Left ventricle myocardium inferior (tissue), 1 donor: ENCODE measurements around the gene STK16. TPM values are rescaled to one million over a fixed set of nuclear protein-coding genes. Genes with fewer than 3 reads are reported as not detected.

ENCODE experiments used
- DNase-seq: peaks from one replicate; pipeline ENCODE4 v3.0.0-alpha.2; 2020
- H3K27ac ChIP-seq: fragments of 200-600 bp; replicated peaks from 2 replicates; pipeline ENCODE4 v1.8.0; 2021
- H3K27me3 ChIP-seq: fragments of 200-600 bp; 2 replicates; pipeline ENCODE4 v1.8.0; 2021; ENCODE audit warnings: low read depth
- H3K36me3 ChIP-seq: fragments of 200-600 bp; 2 replicates; pipeline ENCODE4 v1.8.0; 2021
- H3K4me1 ChIP-seq: fragments of 200-600 bp; 2 replicates; pipeline ENCODE4 v1.8.0; 2021
- H3K4me3 ChIP-seq: fragments of 200-600 bp; 2 replicates; pipeline ENCODE4 v1.8.0; 2021; ENCODE audit warnings: mild to moderate bottlenecking, moderate library complexity
- H3K9me3 ChIP-seq: fragments of 200-600 bp; replicated peaks from 2 replicates; pipeline ENCODE4 v1.8.0; 2021
- CTCF ChIP-seq: fragments of 200-600 bp; IDR thresholded peaks from 2 replicates; pipeline ENCODE4 v1.8.0; 2021; ENCODE audit warnings: antibody characterized with exemption, mild to moderate bottlenecking, borderline replicate concordance
- intact Hi-C: fragments of 100-400 bp; cut with micrococcal nuclease; formaldehyde crosslinking; loops from one replicate; pipeline ENCODE4 v1.11.0; 2022
- total RNA-seq: library from RNA; stranded (reverse); fragmentation: NEBNext Ultra II Directional; extraction: Animal tissue kit (Norgen Biotek cat#: 25700); gene quantifications from one replicate; pipeline ENCODE4 v1.2.1, GENCODE V29; 2021
- donor health status: DM: no; HTN: yes; CAD: no; lungs with severe emphysema.

The STK16 gene
- total RNA-seq, 1 donor from 2014 or later = 19.2 TPM

GRCh38 chr2:219250049-219250781 lies 4.9 kb downstream of the STK16 start:
- no peak for DNase-seq
- intact Hi-C loops = no loop called here
- Histone ChIP-seq H3K4me1 (peaks cover 94% of the 10 kb centered on the region), H3K27ac (peak overlapping the region; percentile 83), H3K4me3 (peak overlapping the region; percentile 28), H3K36me3 (peaks cover 37% of the 10 kb centered on the region), H3K27me3 (no peaks in the 10 kb centered on the region), H3K9me3 (no peaks in the 10 kb centered on the region)
- TF ChIP-seq CTCF = no peak

DNA sequence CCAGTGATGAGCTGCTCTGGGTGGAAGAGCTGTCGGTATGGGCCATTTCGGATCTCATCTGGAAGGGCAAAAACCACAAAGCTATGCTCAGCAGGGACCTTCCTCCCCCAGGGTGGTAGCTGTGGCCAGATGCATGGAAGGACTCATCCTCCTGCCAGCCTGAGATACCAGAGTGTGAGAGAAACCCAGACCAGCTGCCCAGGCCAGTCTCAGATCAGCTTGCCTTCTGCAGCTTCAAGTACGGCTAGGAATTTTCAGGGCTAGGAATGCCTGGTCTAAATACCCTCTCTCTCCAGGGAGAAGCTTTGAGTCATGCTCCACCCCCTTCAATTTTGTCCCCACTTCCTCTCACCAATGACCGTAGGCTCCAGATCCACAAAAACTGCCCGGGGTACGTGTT lies 6.4 kb downstream of the STK16 start:
- Histone ChIP-seq H3K36me3 (peaks cover 36% of the 10 kb centered on the region), H3K9me3 (no peaks in the 10 kb centered on the region), H3K4me1 (peaks cover 79% of the 10 kb centered on the region), H3K27me3 (peaks cover 10% of the 10 kb centered on the region), H3K27ac (peak overlapping the region; percentile 87), H3K4me3 (peak overlapping the region; percentile 85)
- intact Hi-C loops = no loop called here
- TF ChIP-seq CTCF = no peak
- no peak for DNase-seq

GRCh38 chr2:219252084-219252483 lies 6.8 kb downstream of the STK16 start:
- peaks cover 15% of the 10 kb centered on the region for H3K27me3 ChIP-seq
- H3K9me3 ChIP-seq = no peaks in the 10 kb centered on the region
- no peak for TF ChIP-seq CTCF
- peaks cover 33% of the 10 kb centered on the region for H3K36me3 ChIP-seq
- H3K27ac ChIP-seq = peak overlapping the region; percentile 87
- DNase-seq = no peak
- intact Hi-C loops = no loop called here
- H3K4me1 ChIP-seq = peaks cover 75% of the 10 kb centered on the region
- peak overlapping the region; percentile 85 for H3K4me3 ChIP-seq

DNA sequence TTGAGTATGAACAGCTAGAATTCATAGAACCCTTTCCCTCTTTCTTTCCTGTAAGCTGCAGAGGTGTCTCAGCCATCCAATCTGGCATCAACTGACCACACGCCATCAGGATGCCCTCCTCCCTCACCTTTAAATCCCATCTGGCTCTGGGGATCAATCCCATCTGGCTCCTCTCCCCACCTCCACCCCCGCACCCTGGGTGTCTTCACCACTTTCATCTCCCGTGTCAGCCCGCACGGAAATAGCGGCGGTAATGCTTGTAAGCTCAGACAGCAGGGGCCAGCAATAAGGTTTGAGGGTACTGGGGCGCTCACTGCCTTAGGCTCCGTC lies 7.3 kb downstream of the STK16 start:
- DNase-seq = no peak
- H3K36me3 ChIP-seq = peaks cover 28% of the 10 kb centered on the region
- H3K9me3 ChIP-seq = no peaks in the 10 kb centered on the region
- intact Hi-C loops = no loop called here
- H3K27ac ChIP-seq = peak overlapping the region; percentile 87
- H3K4me1 ChIP-seq = peaks cover 70% of the 10 kb centered on the region
- peak overlapping the region; percentile 85 for H3K4me3 ChIP-seq
- H3K27me3 ChIP-seq = peaks cover 19% of the 10 kb centered on the region
- TF ChIP-seq CTCF = no peak

- H3K4me1 ChIP-seq = peaks cover 67% of the 10 kb centered on the region
- TF ChIP-seq CTCF = no peak
- H3K27ac ChIP-seq = peak within 1 kb of the TSS; percentile 87
- peaks cover 22% of the 10 kb centered on the region for H3K36me3 ChIP-seq
- intact Hi-C loops = no loop called here
- no peaks in the 10 kb centered on the region for H3K9me3 ChIP-seq
- no peak for DNase-seq
- peak within 1 kb of the TSS; percentile 85 for H3K4me3 ChIP-seq
- H3K27me3 ChIP-seq = peaks cover 24% of the 10 kb centered on the region
Measured at GRCh38 chr2:219252900-219253752, 7.8 kb downstream of the STK16 start, which contains the start of gene TUBA4B. Gene TUBA4B, plus strand, starts transcription at chr2:219253243. Its CDS starts 165 bp downstream, at chr2:219253408.
